ENCODE measurements around the gene VPS26A. TPM values are rescaled to one million over a fixed set of nuclear protein-coding genes. Genes with fewer than 3 reads are reported as not detected.

VPS26A gene
- polyA plus RNA-seq, 3 donors from 2014 or later: 43.8 to 70.1 (median 57.7) TPM

DNA sequence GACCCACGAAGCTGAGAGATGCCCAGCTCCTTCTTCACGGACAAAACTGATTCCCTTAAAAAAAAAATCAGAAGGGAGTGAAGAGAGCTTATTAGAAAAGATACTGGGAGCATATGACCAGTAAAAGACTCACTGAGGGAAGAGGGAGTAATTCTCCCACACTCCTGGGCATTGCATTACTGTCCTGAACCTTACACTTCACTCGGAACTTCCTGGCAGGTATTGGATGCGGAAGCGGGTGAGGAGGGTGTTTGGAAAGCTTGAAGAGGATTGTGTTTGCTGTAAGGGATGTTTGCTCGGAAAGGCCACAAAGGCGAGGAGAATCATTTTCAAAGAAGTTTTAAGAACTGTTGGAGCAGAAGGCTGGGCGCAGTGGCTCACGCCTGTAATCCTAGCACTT, 96.5 kb downstream of the VPS26A start:
- peaks cover 42 to 54% of the 10 kb centered on the region in 2 donors for H3K4me1 Mint-ChIP-seq
- H3K9me3 Mint-ChIP-seq: no peaks in the 10 kb centered on the region

More for the DNA sequence above, 96.5 kb downstream of the VPS26A start:
- H3K36me3 Mint-ChIP-seq: no peaks in the 10 kb centered on the region
- peaks cover 3 to 4% (median 4%) of the 10 kb centered on the region in 3 donors for H3K27me3 Mint-ChIP-seq (ENCODE audit: low read depth in 3 of 3)
- no peak for DNase-seq
- peak overlapping the region in 2 of 6 donors; percentile 62 to 83 for H3K27ac Mint-ChIP-seq
- no peak overlapping the region for H3K4me3 Mint-ChIP-seq

Other genes with a start within 250 kb of the VPS26A start
- 10 to 100 TPM; 29.6 to 53.9 (median 32.5) TPM for gene DDX50, start 222.9 kb upstream of the VPS26A start, polyA plus RNA-seq
- gene DDX21, start 168.0 kb upstream of the VPS26A start, polyA plus RNA-seq: 10 to 100 TPM in 2 of 3 donors, 1 to 10 TPM in 1; 8.9 to 14.6 (median 12.6) TPM
- gene KIFBP, start 135.4 kb upstream of the VPS26A start, polyA plus RNA-seq: 1 to 10 TPM; 1.7 to 4.3 (median 2.8) TPM
- 1,000 to 10,000 TPM in 2 of 3 donors, 100 to 1,000 TPM in 1; 910 to 1,240 (median 1,143) TPM for gene SRGN, start 36.1 kb upstream of the VPS26A start, polyA plus RNA-seq
- 10 to 100 TPM; 15.0 to 30.4 (median 18.0) TPM for gene SUPV3L1, start 56.1 kb downstream of the VPS26A start, polyA plus RNA-seq
- under 1 TPM in 1 of 3 donors, not detected in 2; 0.16 TPM for gene HKDC1, start 96.2 kb downstream of the VPS26A start, polyA plus RNA-seq
- 10 to 100 TPM; 48.8 to 96.3 (median 72.2) TPM for gene HK1, start 154.3 kb downstream of the VPS26A start, polyA plus RNA-seq